GM21367 (cell line): Measurements from ENCODE around the gene TAS2R14.

Experiments used
- ATAC-seq: cut with Tn5 transposase; IDR thresholded peaks from one replicate; pipeline ENCODE4 v1.9.1; 2021; ENCODE audit not compliant: unreplicated experiment

TAS2R14 gene

GRCh38 chr12:10909462-10909861 is 29.6 kb downstream of the TAS2R14 start, which contains the start of gene TAS2R13:
TAS2R13 (minus strand) TSS chr12:10909562; CDS start chr12:10909298, 264 bp downstream.
- ATAC-seq: no peak

- no peak for ATAC-seq
Measured at GRCh38 chr12:10904686-10905085, 34.4 kb downstream of the TAS2R14 start.

- ATAC-seq: no peak
Measured at GRCh38 chr12:10901427-10901826, 37.6 kb downstream of the TAS2R14 start.

GRCh38 chr12:10900972-10901371 is 38.1 kb downstream of the TAS2R14 start:
- no peak for ATAC-seq

- no peak for ATAC-seq
Measured at GRCh38 chr12:10900530-10900929, 38.5 kb downstream of the TAS2R14 start.

- no peak for ATAC-seq
Measured at GRCh38 chr12:10896854-10897253, 42.2 kb downstream of the TAS2R14 start.

GRCh38 chr12:10891937-10892336 is 47.1 kb downstream of the TAS2R14 start:
- ATAC-seq: no peak

- no peak for ATAC-seq
Measured at GRCh38 chr12:10889226-10889625, 49.8 kb downstream of the TAS2R14 start.
